Liver (tissue), 9 donors: ENCODE results near the gene OR6K6. TPM values are rescaled to one million over a fixed set of nuclear protein-coding genes. Genes with fewer than 3 reads are reported as not detected.

Experiments
- DNase-seq: peaks from one replicate; pipeline ENCODE4 v3.0.0-alpha.2; 2017; ENCODE audit warnings: low spot score
- H3K27ac ChIP-seq, 2 donors: one replicate each; pipeline ENCODE4 v1.7.0; 2013; ENCODE audit warnings: inconsistent platforms in 2 of 2, low read length in 2 of 2, control low read depth in 1 of 2, low read depth in 1 of 2, mild to moderate bottlenecking in 1 of 2
- H3K27me3 ChIP-seq, 4 donors: one replicate each; pipeline versions ENCODE4 v1.6.1 to v1.7.0; 2013; ENCODE audit warnings: low read length in 3 of 4, inconsistent platforms in 1 of 4, mild to moderate bottlenecking in 1 of 4, moderate library complexity in 1 of 4; ENCODE audit not compliant: control insufficient read depth in 4 of 4, insufficient read depth in 4 of 4
- H3K36me3 ChIP-seq, 4 donors: one replicate each; pipeline versions ENCODE4 v1.6.1 to v1.7.0; 2013; ENCODE audit warnings: low read length in 3 of 4, mild to moderate bottlenecking in 3 of 4, low read depth in 1 of 4, moderate library complexity in 1 of 4; ENCODE audit not compliant: control insufficient read depth in 4 of 4, insufficient read depth in 3 of 4
- H3K4me1 ChIP-seq, 4 donors: one replicate each; pipeline versions ENCODE4 v1.6.1 to v1.7.0; 2013; ENCODE audit warnings: low read length in 3 of 4, mild to moderate bottlenecking in 3 of 4, moderate library complexity in 1 of 4; ENCODE audit not compliant: control insufficient read depth in 4 of 4, insufficient read depth in 4 of 4
- H3K4me3 ChIP-seq, 3 donors: one replicate each; pipeline versions ENCODE4 v1.6.1 to v1.7.0; 2013; ENCODE audit warnings: low read length in 3 of 3, control low read depth in 1 of 3, low read depth in 1 of 3, mild to moderate bottlenecking in 1 of 3
- H3K9ac ChIP-seq, 2 donors: one replicate each; pipeline ENCODE4 v1.7.0; 2013; ENCODE audit warnings: low read length in 2 of 2, mild to moderate bottlenecking in 2 of 2, moderate library complexity in 2 of 2, control low read depth in 1 of 2, low read depth in 1 of 2
- H3K9me3 ChIP-seq, 4 donors: one replicate each; pipeline versions ENCODE4 v1.6.1 to v1.7.0; 2013; ENCODE audit warnings: low read length in 3 of 4; ENCODE audit not compliant: control insufficient read depth in 4 of 4
- CTCF ChIP-seq: fragments of 150-350 bp; IDR thresholded peaks from 2 replicates; pipeline ENCODE4 v1.5.1; 2017; ENCODE audit warnings: improper control_type of control experiment, low read depth, low read length; ENCODE audit not compliant: missing input control
- EGR1 ChIP-seq, 2 donors: IDR thresholded peaks; 2 replicates each; pipeline ENCODE4 v1.6.1; 2016 to 2018; ENCODE audit warnings: antibody characterized with exemption in 2 of 2, low read depth in 2 of 2
- FOXA1 ChIP-seq: IDR thresholded peaks from 2 replicates; pipeline ENCODE4 v1.6.1; 2016; ENCODE audit warnings: antibody characterized with exemption
- FOXA2 ChIP-seq: IDR thresholded peaks from 2 replicates; pipeline ENCODE4 v1.6.1; 2016; ENCODE audit warnings: antibody characterized with exemption
- GABPA ChIP-seq, 2 donors: IDR thresholded peaks in 1 of 2; conservative IDR thresholded peaks in 1 of 2; 2 replicates each; pipeline ENCODE4 v1.6.1; 2016; ENCODE audit warnings: antibody characterized with exemption in 2 of 2, mild to moderate bottlenecking in 1 of 2, moderate library complexity in 1 of 2
- HNF4A ChIP-seq, 2 donors: conservative IDR thresholded peaks; 2 replicates each; pipeline ENCODE4 v1.6.1; 2016; ENCODE audit warnings: antibody characterized with exemption in 2 of 2, mild to moderate bottlenecking in 2 of 2
- HNF4G ChIP-seq: IDR thresholded peaks from 2 replicates; pipeline ENCODE4 v1.6.1; 2016; ENCODE audit warnings: antibody characterized with exemption
- JUND ChIP-seq, 2 donors: IDR thresholded peaks; 2 replicates each; pipeline ENCODE4 v1.6.1; 2016; ENCODE audit warnings: antibody characterized with exemption in 2 of 2
- NR2F2 ChIP-seq: IDR thresholded peaks from 2 replicates; pipeline ENCODE4 v1.6.1; 2016; ENCODE audit warnings: antibody characterized with exemption
- RAD21 ChIP-seq, 2 donors: IDR thresholded peaks; 2 replicates each; pipeline ENCODE4 v1.6.1; 2016; ENCODE audit warnings: antibody characterized with exemption in 2 of 2, mild to moderate bottlenecking in 2 of 2
- REST ChIP-seq: IDR thresholded peaks from 2 replicates; pipeline ENCODE4 v1.6.1; 2016; ENCODE audit warnings: antibody characterized with exemption, mild to moderate bottlenecking
- RXRA ChIP-seq, 2 donors: IDR thresholded peaks; 2 replicates each; pipeline ENCODE4 v1.6.1; 2017 to 2018; ENCODE audit warnings: antibody characterized with exemption in 2 of 2, mild to moderate bottlenecking in 1 of 2
- SP1 ChIP-seq: IDR thresholded peaks from 2 replicates; pipeline ENCODE4 v1.6.1; 2018; ENCODE audit warnings: antibody characterized with exemption, mild to moderate bottlenecking
- TAF1 ChIP-seq: conservative IDR thresholded peaks from 2 replicates; pipeline ENCODE4 v1.6.1; 2016; ENCODE audit warnings: antibody characterized with exemption, mild to moderate bottlenecking
- YY1 ChIP-seq: IDR thresholded peaks from 2 replicates; pipeline ENCODE4 v1.6.1; 2016; ENCODE audit warnings: antibody characterized with exemption, mild to moderate bottlenecking
- WGBS: extraction: QIAGEN DNeasy Blood & Tissue Kit; methylation state at CpG from one replicate; pipeline ENCODE4 v1.1.7; 2013; 5-methylcytosine and 5-hydroxymethylcytosine counted together
- polyA plus RNA-seq, 2 donors: library from polyadenylated mRNA; stranded (reverse) in 1 of 2; unstranded in 1 of 2; fragments of 200-250 nt in 1 of 2; fragments of >200 nt in 1 of 2; fragmentation: Nextera tagmentation in 1 of 2; extraction: Ambion mirVana in 1 of 2; gene quantifications; one replicate each; pipeline versions ENCODE4 v1.2.1 to v1.2.3, GENCODE V29; 2013 to 2015
- total RNA-seq, 2 donors: library from RNA; depleted of rRNA; stranded (reverse); fragments of >200 nt; gene quantifications; one replicate each; pipeline ENCODE4 v1.2.3, GENCODE V29; 2014
- TF ChIP-seq, protein P1 (sequence below): IDR thresholded peaks from 2 replicates; pipeline ENCODE4 v1.6.1; 2016; ENCODE audit warnings: antibody characterized with exemption
- TF ChIP-seq, protein P2 (sequence below): IDR thresholded peaks from 2 replicates; pipeline ENCODE4 v1.6.1; 2016; ENCODE audit warnings: antibody characterized with exemption
- TF ChIP-seq, protein P3 (sequence below): IDR thresholded peaks from 2 replicates; pipeline ENCODE4 v1.6.1; 2016; ENCODE audit warnings: antibody characterized with exemption
- donor health status: healthy.
- donor health status: healthy.
- donor health status: healthy.
- donor health status: healthy.
- donor health status: healthy.

Gene OR6K6
- total and polyA plus RNA-seq, 4 donors: not detected

DNA sequence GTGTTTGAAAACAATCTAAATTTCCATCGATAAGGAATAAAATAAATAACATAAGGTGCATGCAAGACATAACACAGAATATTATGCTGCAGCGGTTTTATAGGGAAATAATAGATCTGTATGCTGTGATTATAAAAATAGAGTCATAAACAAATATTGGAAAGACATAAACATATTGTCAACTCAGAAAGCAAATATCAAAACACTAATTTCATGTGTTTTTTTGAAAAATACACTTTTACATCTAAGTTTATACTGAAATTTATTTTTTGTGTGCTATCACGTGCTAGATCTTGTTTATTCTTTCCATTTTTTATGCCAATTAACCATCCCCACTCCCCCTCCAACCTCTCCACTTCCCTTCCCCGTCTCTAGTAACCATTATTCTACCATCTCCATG, 43.4 kb upstream of the OR6K6 start:
- Histone ChIP-seq H3K9me3 (no peaks in the 10 kb centered on the region), H3K4me3 (no peak overlapping the region), H3K27me3 (peaks cover 0 to 3% (median 0%) of the 10 kb centered on the region in 4 donors), H3K27ac (no peak overlapping the region), H3K4me1 (no peaks in the 10 kb centered on the region), H3K36me3 (no peaks in the 10 kb centered on the region), H3K9ac (no peak overlapping the region)
- WGBS: 54% methylated on average over 4 of the region's 4 CpGs
- DNase-seq: no peak
- TF ChIP-seq, protein P1, sequence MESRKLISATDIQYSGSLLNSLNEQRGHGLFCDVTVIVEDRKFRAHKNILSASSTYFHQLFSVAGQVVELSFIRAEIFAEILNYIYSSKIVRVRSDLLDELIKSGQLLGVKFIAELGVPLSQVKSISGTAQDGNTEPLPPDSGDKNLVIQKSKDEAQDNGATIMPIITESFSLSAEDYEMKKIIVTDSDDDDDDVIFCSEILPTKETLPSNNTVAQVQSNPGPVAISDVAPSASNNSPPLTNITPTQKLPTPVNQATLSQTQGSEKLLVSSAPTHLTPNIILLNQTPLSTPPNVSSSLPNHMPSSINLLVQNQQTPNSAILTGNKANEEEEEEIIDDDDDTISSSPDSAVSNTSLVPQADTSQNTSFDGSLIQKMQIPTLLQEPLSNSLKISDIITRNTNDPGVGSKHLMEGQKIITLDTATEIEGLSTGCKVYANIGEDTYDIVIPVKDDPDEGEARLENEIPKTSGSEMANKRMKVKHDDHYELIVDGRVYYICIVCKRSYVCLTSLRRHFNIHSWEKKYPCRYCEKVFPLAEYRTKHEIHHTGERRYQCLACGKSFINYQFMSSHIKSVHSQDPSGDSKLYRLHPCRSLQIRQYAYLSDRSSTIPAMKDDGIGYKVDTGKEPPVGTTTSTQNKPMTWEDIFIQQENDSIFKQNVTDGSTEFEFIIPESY: no peak
- TF ChIP-seq JUND (IDR thresholded peaks at IDR 0.05): no peak
- TF ChIP-seq RAD21 (IDR thresholded peaks at IDR 0.05): no peak
- TF ChIP-seq CTCF: no peak
- no peak for TF ChIP-seq FOXA1
- TF ChIP-seq FOXA2: no peak
- TF ChIP-seq, protein P2, sequence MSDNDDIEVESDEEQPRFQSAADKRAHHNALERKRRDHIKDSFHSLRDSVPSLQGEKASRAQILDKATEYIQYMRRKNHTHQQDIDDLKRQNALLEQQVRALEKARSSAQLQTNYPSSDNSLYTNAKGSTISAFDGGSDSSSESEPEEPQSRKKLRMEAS: no peak
- no peak for TF ChIP-seq TAF1
- no peak for TF ChIP-seq RXRA (IDR thresholded peaks at IDR 0.05)
- TF ChIP-seq EGR1 (IDR thresholded peaks at IDR 0.05; ENCODE audit: low read depth in 2 of 2): no peak
- TF ChIP-seq HNF4A (conservative IDR thresholded peaks at IDR 0.05): no peak
- no peak for TF ChIP-seq GABPA (IDR thresholded peaks at IDR 0.05 in 1 of 2, conservative IDR thresholded peaks at IDR 0.05 in 1 of 2)
- TF ChIP-seq HNF4G: no peak
- TF ChIP-seq YY1: no peak
- TF ChIP-seq NR2F2: no peak
- TF ChIP-seq, protein P3, sequence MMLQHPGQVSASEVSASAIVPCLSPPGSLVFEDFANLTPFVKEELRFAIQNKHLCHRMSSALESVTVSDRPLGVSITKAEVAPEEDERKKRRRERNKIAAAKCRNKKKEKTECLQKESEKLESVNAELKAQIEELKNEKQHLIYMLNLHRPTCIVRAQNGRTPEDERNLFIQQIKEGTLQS: no peak
- no peak for TF ChIP-seq SP1
- no peak for TF ChIP-seq REST
